Kidney epithelial cell (primary cell): ENCODE results near the gene PCDH15. TPM values are rescaled to one million over a fixed set of nuclear protein-coding genes. Genes with fewer than 3 reads are reported as not detected.

Experiments used
- DNase-seq: peaks from one replicate; pipeline ENCODE4 v3.0.0-alpha.2; 2010; ENCODE audit warnings: low read depth
- H3K27me3 ChIP-seq: 2 replicates; pipeline ENCODE4 v1.6.0; 2011; ENCODE audit warnings: low read length; ENCODE audit not compliant: control insufficient read depth, insufficient read depth
- H3K36me3 ChIP-seq: 2 replicates; pipeline ENCODE4 v1.5.1; 2011; ENCODE audit warnings: low read length; ENCODE audit not compliant: control insufficient read depth, insufficient read depth
- H3K4me3 ChIP-seq: 2 replicates; pipeline ENCODE4 v1.5.1; 2011; ENCODE audit warnings: low read depth, mild to moderate bottlenecking, control low read depth, low read length
- CTCF ChIP-seq: IDR thresholded peaks from 2 replicates; pipeline ENCODE4 v1.5.1; 2011; ENCODE audit warnings: mild to moderate bottlenecking, moderate library complexity, low read length, control low read depth, inconsistent platforms; ENCODE audit not compliant: insufficient read depth, poor library complexity, severe bottlenecking
- total RNA-seq: library from RNA; depleted of rRNA; stranded (reverse); fragments of >200 nt; gene quantifications from 2 replicates; pipeline ENCODE4 v1.2.3, GENCODE V29; 2015

Gene PCDH15
- total RNA-seq, 1 donor from 2014 or later, result not detected

- TF ChIP-seq CTCF, result no peak
- Histone ChIP-seq H3K36me3 (no peaks in the 10 kb centered on the region), H3K4me3 (no peak overlapping the region), H3K27me3 (no peaks in the 10 kb centered on the region)
- DNase-seq, result no peak
Measured at GRCh38 chr10:54094321-54094720, 706.7 kb downstream of the PCDH15 start.

GRCh38 chr10:54091237-54091636 is 709.8 kb downstream of the PCDH15 start:
- DNase-seq, result no peak
- Histone ChIP-seq H3K4me3 (no peak overlapping the region), H3K27me3 (no peaks in the 10 kb centered on the region), H3K36me3 (no peaks in the 10 kb centered on the region)
- TF ChIP-seq CTCF, result no peak

- TF ChIP-seq CTCF, result no peak
Measured at GRCh38 chr10:54081950-54082349, 719.1 kb downstream of the PCDH15 start.

GRCh38 chr10:54067361-54067760 is 733.7 kb downstream of the PCDH15 start:
- no peak for DNase-seq
- no peak for TF ChIP-seq CTCF
- Histone ChIP-seq H3K36me3 (no peaks in the 10 kb centered on the region), H3K27me3 (no peaks in the 10 kb centered on the region), H3K4me3 (no peak overlapping the region)

More at GRCh38 chr10:54081950-54082349, 719.1 kb downstream of the PCDH15 start:
- H3K36me3 ChIP-seq, result no peaks in the 10 kb centered on the region
- H3K4me3 ChIP-seq, result no peak overlapping the region
- no peak for DNase-seq
- H3K27me3 ChIP-seq, result no peaks in the 10 kb centered on the region

GRCh38 chr10:54066646-54067045 is 734.4 kb downstream of the PCDH15 start:
- TF ChIP-seq CTCF, result no peak
- no peaks in the 10 kb centered on the region for H3K36me3 ChIP-seq
- no peak overlapping the region for H3K4me3 ChIP-seq

GRCh38 chr10:54065106-54065505 is 735.9 kb downstream of the PCDH15 start:
- no peak for DNase-seq
- Histone ChIP-seq H3K4me3 (no peak overlapping the region), H3K27me3 (no peaks in the 10 kb centered on the region), H3K36me3 (no peaks in the 10 kb centered on the region)
- no peak for TF ChIP-seq CTCF

More at GRCh38 chr10:54066646-54067045, 734.4 kb downstream of the PCDH15 start:
- no peaks in the 10 kb centered on the region for H3K27me3 ChIP-seq
- DNase-seq, result no peak
